BLaER1 treated with 17β-estradiol and CSF1 and Interleukin-3, amounts not matched to agents 10 nM and 100 nM (cell line): Measurements from ENCODE around the gene ADCY3.
"Not testable (repeated sequence)": the region's sequence is repeated elsewhere in the genome, so short reads cannot be mapped to it uniquely, and the experiment has no call there.

Experiments used
- H3K27ac ChIP-seq, 11 experiments: shearing (Covaris generic); formaldehyde crosslinking; 2 replicates each; pipeline ENCODE4 v1.8.1; 2022
- H3K27me3 ChIP-seq, 11 experiments: shearing (Covaris generic); formaldehyde crosslinking; 2 replicates each; pipeline ENCODE4 v1.8.1; 2022
- H3K36me3 ChIP-seq, 11 experiments: shearing (Covaris generic); formaldehyde crosslinking; 2 replicates each; pipeline ENCODE4 v1.8.1; 2022
- H3K4me1 ChIP-seq, 10 experiments: shearing (Covaris generic); formaldehyde crosslinking; 2 replicates each; pipeline ENCODE4 v1.8.1; 2022
- H3K4me2 ChIP-seq, 11 experiments: shearing (Covaris generic); formaldehyde crosslinking; 2 replicates each; pipeline ENCODE4 v1.8.1; 2022
- H3K4me3 ChIP-seq, 10 experiments: shearing (Covaris generic); formaldehyde crosslinking; 2 replicates each; pipeline ENCODE4 v1.8.1; 2022
- H3K9ac ChIP-seq, 11 experiments: shearing (Covaris generic); formaldehyde crosslinking; 2 replicates each; pipeline ENCODE4 v1.8.1; 2022
- H3K9me3 ChIP-seq, 11 experiments: shearing (Covaris generic); formaldehyde crosslinking; replicated peaks in 1 of 11; 2 replicates each; pipeline ENCODE4 v1.8.1; 2022
- H4K20me1 ChIP-seq, 11 experiments: shearing (Covaris generic); formaldehyde crosslinking; 2 replicates each; pipeline ENCODE4 v1.8.1; 2022
- Cebpa-rat ChIP-seq, 11 experiments: shearing (Covaris generic); IDR thresholded peaks; 2 replicates each; pipeline ENCODE4 v1.8.1; 2022

ADCY3 gene

DNA sequence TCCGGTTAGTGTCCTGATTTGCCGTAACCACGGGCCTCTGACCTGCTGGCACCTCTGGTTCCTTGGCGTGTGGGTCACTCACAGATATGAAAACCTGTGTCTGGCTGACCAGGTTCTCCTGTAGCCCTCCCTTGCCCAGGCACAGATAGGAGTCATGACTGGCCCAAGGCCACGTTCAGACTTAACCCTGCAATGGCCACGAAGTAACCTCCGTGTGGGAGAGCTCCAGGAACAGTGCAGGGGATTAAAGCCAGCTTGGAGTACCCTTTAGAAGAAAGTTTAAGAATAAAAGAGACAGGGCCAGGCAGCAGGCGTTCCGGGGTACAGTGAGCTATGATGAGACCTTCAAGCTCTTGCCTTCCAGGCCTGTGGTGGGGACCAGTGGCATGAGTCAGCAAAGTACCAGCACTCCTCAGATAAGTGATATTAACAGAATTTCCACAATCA, 101.3 kb downstream of the ADCY3 start:
- Histone ChIP-seq H3K36me3 (peaks cover 74 to 100% (median 98%) of the 10 kb centered on the region in 11 experiments), H3K27me3 (no peaks in the 10 kb centered on the region), H3K9me3 (no peaks in the 10 kb centered on the region), H3K4me2 (peak overlapping the region in 8 of 11 experiments; percentile 10 to 75 (median 57); a peak in 15 of 22 replicates), H3K27ac (peak overlapping the region in 9 of 11 experiments; percentile 5 to 61 (median 38); a peak in 13 of 22 replicates), H4K20me1 (peaks cover 0 to 12% (median 4%) of the 10 kb centered on the region in 11 experiments; a peak in 10 of 22 replicates), H3K4me1 (peaks cover 6 to 36% (median 18%) of the 10 kb centered on the region in 10 experiments; a peak in 18 of 20 replicates), H3K9ac (peak overlapping the region in 6 of 11 experiments; percentile 10 to 44 (median 38); a peak in 5 of 22 replicates), H3K4me3 (no peak overlapping the region)
- TF ChIP-seq Cebpa-rat (IDR thresholded peaks at IDR 0.05) = no peak

GRCh38 chr2:24816884-24817283, 103.2 kb downstream of the ADCY3 start:
- H3K36me3 ChIP-seq = peaks cover 62 to 100% (median 97%) of the 10 kb centered on the region in 11 experiments
- H3K27me3 ChIP-seq = no peaks in the 10 kb centered on the region
- H3K4me1 ChIP-seq = peaks cover 6 to 36% (median 18%) of the 10 kb centered on the region in 10 experiments; a peak in 18 of 20 replicates
- no peak overlapping the region for H3K4me3 ChIP-seq
- H3K9ac ChIP-seq = no peak overlapping the region
- H3K9me3 ChIP-seq = no peaks in the 10 kb centered on the region; a peak in 1 of 22 replicates
- TF ChIP-seq Cebpa-rat (IDR thresholded peaks at IDR 0.05) = no peak
- peaks cover 0 to 24% (median 11%) of the 10 kb centered on the region in 11 experiments; a peak in 12 of 22 replicates for H4K20me1 ChIP-seq
- peak overlapping the region in 2 of 11 experiments; percentile 17 to 37; a peak in 3 of 22 replicates for H3K4me2 ChIP-seq
- no peak overlapping the region for H3K27ac ChIP-seq

DNA sequence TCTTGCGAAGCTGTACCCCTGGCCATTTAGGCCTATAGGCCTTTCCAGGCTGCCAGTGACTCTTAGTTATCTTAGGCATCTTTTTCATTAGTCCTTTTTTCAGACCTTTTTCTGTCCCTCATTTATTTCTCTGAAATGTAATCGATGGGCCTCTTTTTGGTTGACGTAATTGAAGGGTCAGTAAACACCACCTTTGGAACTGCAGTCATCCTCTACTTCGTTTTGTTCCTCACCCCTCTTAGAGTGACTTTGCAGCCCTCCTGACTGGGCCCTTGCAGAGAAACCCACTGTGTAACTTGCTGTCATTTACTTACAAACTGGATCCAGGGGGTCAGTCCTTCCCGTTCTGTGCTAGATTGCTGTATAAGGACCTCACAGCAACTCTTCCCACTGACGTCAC, 103.6 kb downstream of the ADCY3 start:
- Histone ChIP-seq H3K36me3 (peaks cover 57 to 100% (median 97%) of the 10 kb centered on the region in 11 experiments), H4K20me1 (peaks cover 0 to 24% (median 11%) of the 10 kb centered on the region in 11 experiments; a peak in 12 of 22 replicates), H3K4me2 (peak overlapping the region in 2 of 11 experiments; percentile 17 to 37; a peak in 4 of 22 replicates), H3K4me3 (no peak overlapping the region), H3K9ac (no peak overlapping the region), H3K4me1 (peaks cover 6 to 36% (median 18%) of the 10 kb centered on the region in 10 experiments; a peak in 18 of 20 replicates), H3K27me3 (no peaks in the 10 kb centered on the region), H3K9me3 (peaks cover 0 to 4% (median 0%) of the 10 kb centered on the region in 11 experiments; a peak in 2 of 22 replicates), H3K27ac (no peak overlapping the region)
- TF ChIP-seq Cebpa-rat (IDR thresholded peaks at IDR 0.05) = no peak

DNA sequence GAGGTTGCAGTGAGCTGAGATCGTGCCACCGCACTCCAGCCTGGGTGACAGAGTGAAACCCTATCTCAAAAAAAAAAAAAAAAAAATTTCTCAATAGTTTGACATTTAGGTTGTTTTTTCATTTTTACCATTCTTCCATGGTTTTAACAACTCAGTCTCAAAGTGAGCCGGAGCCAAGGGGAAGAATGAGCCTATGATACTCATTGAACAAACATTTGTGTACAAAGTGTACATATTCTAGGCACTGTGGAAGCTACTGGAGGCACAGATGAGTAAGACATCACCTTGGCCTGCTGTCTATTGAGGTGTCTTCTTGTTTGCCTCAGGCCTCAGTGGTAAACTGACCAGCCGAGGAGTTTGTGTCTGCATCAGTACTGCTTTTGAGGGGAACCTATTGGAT, 104.9 kb downstream of the ADCY3 start:
- no peak overlapping the region for H3K4me3 ChIP-seq
- H4K20me1 ChIP-seq = peaks cover 0 to 21% (median 11%) of the 10 kb centered on the region in 11 experiments; a peak in 12 of 22 replicates
- peaks cover 6 to 36% (median 18%) of the 10 kb centered on the region in 10 experiments; a peak in 18 of 20 replicates for H3K4me1 ChIP-seq
- H3K9ac ChIP-seq = no peak overlapping the region
- H3K9me3 ChIP-seq = peaks cover 0 to 4% (median 0%) of the 10 kb centered on the region in 11 experiments; a peak in 2 of 22 replicates
- no peaks in the 10 kb centered on the region for H3K27me3 ChIP-seq
- H3K4me2 ChIP-seq = no peak overlapping the region
- no peak overlapping the region for H3K27ac ChIP-seq
- no peak for TF ChIP-seq Cebpa-rat (IDR thresholded peaks at IDR 0.05)
- H3K36me3 ChIP-seq = peaks cover 44 to 100% (median 96%) of the 10 kb centered on the region in 11 experiments

- H3K36me3 ChIP-seq = peaks cover 40 to 100% (median 94%) of the 10 kb centered on the region in 11 experiments
- H3K9me3 ChIP-seq = peaks cover 0 to 4% (median 0%) of the 10 kb centered on the region in 11 experiments; a peak in 2 of 22 replicates
- H3K27me3 ChIP-seq = no peaks in the 10 kb centered on the region
- peaks cover 0 to 21% (median 11%) of the 10 kb centered on the region in 11 experiments; a peak in 12 of 22 replicates for H4K20me1 ChIP-seq
- H3K27ac ChIP-seq = no peak overlapping the region
- no peak overlapping the region for H3K4me2 ChIP-seq
- no peak overlapping the region for H3K4me3 ChIP-seq
- TF ChIP-seq Cebpa-rat (IDR thresholded peaks at IDR 0.05) = no peak
- H3K9ac ChIP-seq = no peak overlapping the region
- peaks cover 6 to 37% (median 18%) of the 10 kb centered on the region in 10 experiments; a peak in 18 of 20 replicates for H3K4me1 ChIP-seq
Observed at GRCh38 chr2:24814516-24814915, 105.5 kb downstream of the ADCY3 start.

DNA sequence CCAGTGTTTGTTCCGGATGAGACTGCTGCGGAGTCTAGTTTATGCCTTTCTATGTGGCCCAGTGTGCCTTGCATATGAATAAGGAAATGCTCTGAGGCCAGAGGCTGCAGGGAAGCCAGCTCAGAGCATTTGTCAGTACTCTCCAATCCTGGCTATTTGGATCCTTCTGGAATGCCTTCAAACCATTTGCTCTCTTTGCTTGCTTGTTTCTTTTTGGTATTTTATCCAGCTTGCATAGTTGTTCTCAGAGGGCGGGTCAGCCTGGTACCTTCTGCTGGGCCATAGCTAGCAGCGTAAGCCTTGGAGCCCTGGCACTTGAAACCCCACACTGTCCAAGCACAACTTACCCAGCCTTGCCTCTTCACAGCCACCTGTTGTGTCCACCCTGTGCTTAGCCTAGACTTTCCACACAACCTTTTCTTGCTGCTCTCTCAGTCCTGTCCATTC, 106.3 kb downstream of the ADCY3 start:
- Histone ChIP-seq H3K9ac (no peak overlapping the region), H3K27ac (no peak overlapping the region), H3K36me3 (peaks cover 36 to 97% (median 87%) of the 10 kb centered on the region in 11 experiments), H3K27me3 (no peaks in the 10 kb centered on the region), H3K9me3 (peaks cover 0 to 4% (median 0%) of the 10 kb centered on the region in 11 experiments; a peak in 2 of 22 replicates), H3K4me2 (no peak overlapping the region), H3K4me3 (no peak overlapping the region), H3K4me1 (peaks cover 10 to 37% (median 16%) of the 10 kb centered on the region in 10 experiments), H4K20me1 (peaks cover 0 to 22% (median 11%) of the 10 kb centered on the region in 11 experiments; a peak in 11 of 22 replicates)
- TF ChIP-seq Cebpa-rat (IDR thresholded peaks at IDR 0.05) = no peak

DNA sequence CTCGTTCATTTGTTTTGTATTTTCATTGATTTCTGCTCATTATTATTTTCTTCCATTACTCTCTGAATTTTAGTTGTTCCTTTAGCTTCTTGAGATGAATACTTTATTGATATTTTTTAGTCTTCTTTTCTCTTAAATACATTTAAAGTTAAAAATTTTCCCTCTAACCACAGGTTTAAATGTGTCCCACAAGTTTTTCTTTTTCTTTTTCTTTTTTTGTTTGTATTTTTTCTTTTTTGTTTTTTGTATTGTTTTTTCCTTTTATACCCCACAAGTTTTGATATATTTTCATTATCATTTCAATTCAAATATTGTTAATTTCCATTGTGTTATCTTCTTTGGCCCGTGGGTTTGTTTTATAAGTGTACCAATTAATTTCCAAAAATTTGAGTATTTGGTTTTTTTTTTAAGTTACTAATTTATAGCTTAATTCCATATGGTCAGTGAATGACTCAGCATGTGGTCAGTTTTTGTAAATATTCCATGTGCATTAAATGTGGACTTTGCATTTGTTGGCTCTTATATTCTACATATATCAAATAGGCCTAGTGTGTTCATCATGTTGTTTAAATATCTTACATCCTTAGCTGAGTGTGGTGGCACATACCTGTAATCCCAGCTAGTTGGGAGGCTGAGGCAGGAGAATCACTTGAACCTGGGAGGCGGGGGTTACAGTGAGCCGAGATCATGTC, 110.6 kb downstream of the ADCY3 start:
- H3K4me1 ChIP-seq = peaks cover 0 to 14% (median 5%) of the 10 kb centered on the region in 10 experiments; a peak in 11 of 20 replicates
- TF ChIP-seq Cebpa-rat (IDR thresholded peaks at IDR 0.05) = no peak
- peaks cover 0 to 45% (median 22%) of the 10 kb centered on the region in 11 experiments; a peak in 10 of 22 replicates for H4K20me1 ChIP-seq
- H3K27ac ChIP-seq = no peak overlapping the region
- H3K4me2 ChIP-seq = peak overlapping the region in 2 of 11 experiments; percentile 26 to 56; a peak in 3 of 22 replicates
- H3K4me3 ChIP-seq = no peak overlapping the region
- no peaks in the 10 kb centered on the region for H3K27me3 ChIP-seq
- H3K36me3 ChIP-seq = peaks cover 7 to 93% (median 74%) of the 10 kb centered on the region in 11 experiments
- no peak overlapping the region for H3K9ac ChIP-seq
- H3K9me3 ChIP-seq = peaks cover 0 to 13% (median 0%) of the 10 kb centered on the region in 11 experiments; a peak in 3 of 22 replicates

GRCh38 chr2:24806661-24807036, 113.4 kb downstream of the ADCY3 start:
- peaks cover 0 to 71% (median 48%) of the 10 kb centered on the region in 11 experiments; a peak in 19 of 22 replicates for H3K36me3 ChIP-seq

DNA sequence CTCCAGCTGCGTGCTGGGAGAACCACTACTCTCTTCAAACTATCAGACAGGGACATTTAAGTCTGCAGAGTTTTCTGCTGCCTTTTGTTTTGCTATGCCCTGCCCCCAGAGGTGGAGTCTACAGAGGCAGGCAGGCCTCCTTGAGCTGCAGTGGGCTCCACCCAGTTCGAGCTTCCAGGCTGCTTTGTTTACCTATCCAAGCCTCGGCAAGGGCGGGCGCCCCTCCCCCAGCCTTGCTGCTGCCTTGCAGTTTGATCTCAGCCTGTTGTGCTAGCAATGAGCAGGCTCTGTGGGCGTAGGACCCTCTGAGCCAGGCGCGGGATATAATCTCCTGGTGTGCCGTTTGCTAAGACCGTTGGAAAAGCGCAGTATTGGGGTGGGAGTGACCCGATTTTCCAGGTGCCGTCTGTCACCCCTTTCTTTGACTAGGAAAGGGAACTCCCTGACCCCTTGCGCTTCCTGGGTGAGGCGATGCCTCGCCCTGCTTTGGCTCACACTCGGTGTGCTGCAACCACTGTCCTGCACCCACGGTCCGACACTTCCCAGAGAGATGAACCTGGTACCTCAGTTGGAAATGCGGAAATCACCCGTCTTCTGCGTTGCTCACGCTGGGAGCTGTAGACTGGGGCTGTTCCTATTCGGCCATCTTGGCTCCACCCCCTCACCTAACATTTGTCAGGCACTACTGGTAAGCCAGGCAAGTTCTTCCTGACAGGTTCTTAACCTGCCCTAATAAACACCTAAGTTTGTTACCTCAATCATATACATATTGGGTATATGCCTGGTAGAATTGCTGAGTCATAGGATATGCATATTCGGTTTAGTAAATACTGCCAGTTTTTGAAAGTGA, 114.0 kb downstream of the ADCY3 start:
- not testable (repeated sequence) for H3K9ac ChIP-seq, H3K27me3 ChIP-seq, H3K4me2 ChIP-seq, H3K4me3 ChIP-seq
- Histone ChIP-seq H4K20me1 (peaks cover 0 to 31% (median 11%) of the 10 kb centered on the region in 11 experiments; a peak in 7 of 22 replicates), H3K27ac (peak overlapping the region in 1 of 11 experiments; percentile 44; a peak in 1 of 22 replicates), H3K4me1 (peaks cover 0 to 14% (median 5%) of the 10 kb centered on the region in 10 experiments; a peak in 11 of 20 replicates), H3K9me3 (peaks cover 0 to 13% (median 3%) of the 10 kb centered on the region in 11 experiments; a peak in 5 of 22 replicates), H3K36me3 (peaks cover 0 to 68% (median 44%) of the 10 kb centered on the region in 11 experiments; a peak in 19 of 22 replicates)

More at GRCh38 chr2:24806661-24807036, 113.4 kb downstream of the ADCY3 start:
- Histone ChIP-seq H3K4me3 (no peak overlapping the region), H3K4me1 (peaks cover 0 to 14% (median 5%) of the 10 kb centered on the region in 10 experiments; a peak in 11 of 20 replicates), H4K20me1 (peaks cover 0 to 31% (median 11%) of the 10 kb centered on the region in 11 experiments; a peak in 7 of 22 replicates), H3K27me3 (no peaks in the 10 kb centered on the region), H3K27ac (peak overlapping the region in 1 of 11 experiments; percentile 44; a peak in 1 of 22 replicates), H3K4me2 (no peak overlapping the region), H3K9ac (no peak overlapping the region), H3K9me3 (peaks cover 0 to 12% (median under 1%) of the 10 kb centered on the region in 11 experiments; a peak in 6 of 22 replicates)
- no peak for TF ChIP-seq Cebpa-rat (IDR thresholded peaks at IDR 0.05)

DNA sequence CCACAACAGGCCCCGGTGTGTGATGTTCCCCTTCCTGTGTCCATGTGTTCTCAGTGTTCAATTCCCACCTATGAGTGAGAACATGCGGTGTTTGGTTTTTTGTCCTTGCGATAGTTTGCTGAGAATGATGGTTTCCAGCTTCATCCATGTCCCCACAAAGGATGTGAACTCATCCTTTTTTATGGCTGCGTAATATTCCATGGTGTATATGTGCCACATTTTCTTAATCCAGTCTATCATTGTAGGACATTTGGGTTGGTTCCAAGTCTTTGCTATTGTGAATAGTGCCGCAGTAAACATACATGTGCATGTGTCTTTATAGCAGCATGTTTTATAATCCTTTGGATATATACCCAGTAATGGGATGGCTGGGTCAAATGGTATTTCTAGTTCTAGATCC, 119.5 kb downstream of the ADCY3 start:
- H3K4me3 ChIP-seq, H3K27ac ChIP-seq, H3K4me1 ChIP-seq, H4K20me1 ChIP-seq, H3K9ac ChIP-seq, H3K27me3 ChIP-seq, H3K4me2 ChIP-seq: not testable (repeated sequence)
- Histone ChIP-seq H3K9me3 (peaks cover 0 to 36% (median 16%) of the 10 kb centered on the region in 11 experiments; a peak in 19 of 22 replicates), H3K36me3 (peaks cover 11 to 64% (median 54%) of the 10 kb centered on the region in 11 experiments)
